Measurements from ENCODE around the gene ARGFX.
"Not testable (repeated sequence)": the region's sequence is repeated elsewhere in the genome, so short reads cannot be mapped to it uniquely, and the experiment has no call there.

Gene ARGFX

DNA sequence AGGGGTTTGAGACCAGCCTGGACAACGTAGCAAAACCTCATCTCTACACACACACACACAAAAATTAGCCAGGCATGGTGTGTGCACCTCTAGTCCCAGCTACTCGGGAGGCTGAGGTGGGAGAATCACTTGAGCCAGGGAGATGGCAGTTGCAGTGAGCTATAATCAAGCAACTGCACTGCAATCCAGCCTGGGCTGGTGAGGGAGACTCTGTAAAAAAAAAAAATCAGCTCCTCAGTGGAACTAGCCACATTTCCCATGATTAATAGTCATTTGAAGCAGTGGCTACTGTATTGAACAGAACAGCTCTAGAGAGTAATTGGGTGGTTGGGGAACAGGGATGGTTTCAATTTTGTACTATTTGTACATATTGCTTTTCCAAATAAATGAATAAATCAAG is 13.9 kb downstream of the ARGFX start:
- TF ChIP-seq ZNF274 (IDR thresholded peaks at IDR 0.05; ENCODE audit: low read depth, low read length): no peak

GRCh38 chr3:121584418-121584817 is 16.7 kb downstream of the ARGFX start:
- H3K4me3 ChIP-seq (ENCODE audit: low read length): no peak overlapping the region
- TF ChIP-seq ZNF274 (IDR thresholded peaks at IDR 0.05; ENCODE audit: low read depth, low read length): no peak

More for the DNA sequence above, 13.9 kb downstream of the ARGFX start:
- no peak overlapping the region for H3K4me3 ChIP-seq (ENCODE audit: low read length)

GRCh38 chr3:121592856-121593702 is 25.3 kb downstream of the ARGFX start, which contains the start of gene FBXO40:
FBXO40 (plus strand) TSS chr3:121593379; CDS start chr3:121620576, 27,197 bp downstream.
- H3K4me3 ChIP-seq (ENCODE audit: low read length): no peak within 1 kb of the TSS
- TF ChIP-seq ZNF274 (IDR thresholded peaks at IDR 0.05; ENCODE audit: low read depth, low read length): no peak

- H3K4me3 ChIP-seq (ENCODE audit: low read length): not testable (repeated sequence)
Observed at GRCh38 chr3:121593806-121594205, 26.1 kb downstream of the ARGFX start.

- no peak for TF ChIP-seq ZNF274 (IDR thresholded peaks at IDR 0.05; ENCODE audit: low read depth, low read length)
Observed at GRCh38 chr3:121594850-121595249, 27.1 kb downstream of the ARGFX start.

GRCh38 chr3:121595765-121596406 is 28.1 kb downstream of the ARGFX start:
- H3K4me3 ChIP-seq (ENCODE audit: low read length): no peak overlapping the region
- no peak for TF ChIP-seq ZNF274 (IDR thresholded peaks at IDR 0.05; ENCODE audit: low read depth, low read length)

More at GRCh38 chr3:121594850-121595249, 27.1 kb downstream of the ARGFX start:
- no peak overlapping the region for H3K4me3 ChIP-seq (ENCODE audit: low read length)

DNA sequence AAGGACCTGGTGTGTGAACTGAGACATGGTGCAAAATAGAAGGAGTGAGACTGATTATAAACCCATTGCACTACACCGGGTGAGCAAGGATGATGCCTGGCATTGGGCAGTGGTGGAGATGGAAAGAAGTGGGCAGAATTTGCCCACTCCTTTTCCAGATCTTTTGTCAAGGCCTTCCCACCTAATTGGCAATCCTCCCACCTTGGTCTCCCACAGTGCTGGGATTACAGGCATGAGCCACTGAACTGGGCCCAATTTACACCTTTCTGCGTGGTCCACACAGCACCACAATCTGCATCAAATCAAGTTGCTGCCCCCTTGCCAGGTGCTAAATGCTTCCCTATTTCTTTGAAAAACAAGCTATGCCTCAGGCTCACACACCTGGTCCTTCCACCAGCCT is 30.8 kb downstream of the ARGFX start:
- no peak for TF ChIP-seq ZNF274 (IDR thresholded peaks at IDR 0.05; ENCODE audit: low read depth, low read length)
- no peak overlapping the region for H3K4me3 ChIP-seq (ENCODE audit: low read length)

GRCh38 chr3:121599900-121600299 is 32.2 kb downstream of the ARGFX start:
- H3K4me3 ChIP-seq (ENCODE audit: low read length): not testable (repeated sequence)

- TF ChIP-seq ZNF274 (IDR thresholded peaks at IDR 0.05; ENCODE audit: low read depth, low read length): no peak
Observed at GRCh38 chr3:121601212-121601812, 33.6 kb downstream of the ARGFX start.

DNA sequence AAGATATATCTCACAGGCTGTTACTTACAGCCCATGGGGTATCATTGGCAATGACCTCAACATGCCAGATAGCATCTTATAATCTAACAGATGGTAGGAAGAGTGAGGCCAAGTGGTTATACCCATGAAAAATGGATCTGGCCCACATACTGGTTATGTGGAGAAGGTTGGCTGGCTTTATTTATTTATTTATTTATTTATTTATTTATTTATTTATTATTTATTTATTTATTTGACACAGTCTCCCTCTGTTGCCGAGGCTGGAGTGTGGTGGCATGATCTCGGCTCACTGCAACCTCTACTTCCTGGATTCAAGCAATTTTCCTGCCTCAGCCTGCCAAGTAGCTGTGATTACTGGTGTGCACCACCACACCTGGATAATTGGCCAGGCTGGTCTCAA is 37.0 kb downstream of the ARGFX start:
- TF ChIP-seq ZNF274 (IDR thresholded peaks at IDR 0.05; ENCODE audit: low read depth, low read length): no peak
- no peak overlapping the region for H3K4me3 ChIP-seq (ENCODE audit: low read length)

More at GRCh38 chr3:121601212-121601812, 33.6 kb downstream of the ARGFX start:
- no peak overlapping the region for H3K4me3 ChIP-seq (ENCODE audit: low read length)

DNA sequence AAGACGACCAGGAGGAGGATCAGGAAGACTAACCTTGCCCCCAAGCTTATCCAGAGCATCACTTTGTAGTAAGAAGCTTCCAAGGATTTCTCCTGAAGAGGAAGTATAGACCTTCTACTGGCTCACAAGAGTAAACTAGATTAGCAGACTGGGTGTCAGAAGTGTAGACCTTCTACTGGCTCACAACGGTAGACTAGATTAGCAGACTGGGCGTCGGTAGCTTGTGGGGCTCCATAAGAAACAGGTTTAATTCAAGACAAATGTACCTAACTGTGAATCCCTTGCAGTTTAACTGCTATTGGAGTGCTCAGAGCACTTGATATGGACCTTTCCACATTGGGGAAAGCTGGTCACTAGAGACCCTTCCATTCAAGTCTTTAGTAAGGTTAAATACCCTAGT is 38.4 kb downstream of the ARGFX start:
- no peak overlapping the region for H3K4me3 ChIP-seq (ENCODE audit: low read length)
- TF ChIP-seq ZNF274 (IDR thresholded peaks at IDR 0.05; ENCODE audit: low read depth, low read length): no peak
